GM19328 (cell line): ENCODE results near the gene ZNF655.
"Not testable (repeated sequence)": the region's sequence is repeated elsewhere in the genome, so short reads cannot be mapped to it uniquely, and the experiment has no call there.

Source experiments
- ATAC-seq: cut with Tn5 transposase; IDR thresholded peaks from one replicate; pipeline ENCODE4 v1.9.1; 2021; ENCODE audit warnings: mild to moderate bottlenecking, moderate library complexity; ENCODE audit not compliant: unreplicated experiment

ZNF655 gene

DNA sequence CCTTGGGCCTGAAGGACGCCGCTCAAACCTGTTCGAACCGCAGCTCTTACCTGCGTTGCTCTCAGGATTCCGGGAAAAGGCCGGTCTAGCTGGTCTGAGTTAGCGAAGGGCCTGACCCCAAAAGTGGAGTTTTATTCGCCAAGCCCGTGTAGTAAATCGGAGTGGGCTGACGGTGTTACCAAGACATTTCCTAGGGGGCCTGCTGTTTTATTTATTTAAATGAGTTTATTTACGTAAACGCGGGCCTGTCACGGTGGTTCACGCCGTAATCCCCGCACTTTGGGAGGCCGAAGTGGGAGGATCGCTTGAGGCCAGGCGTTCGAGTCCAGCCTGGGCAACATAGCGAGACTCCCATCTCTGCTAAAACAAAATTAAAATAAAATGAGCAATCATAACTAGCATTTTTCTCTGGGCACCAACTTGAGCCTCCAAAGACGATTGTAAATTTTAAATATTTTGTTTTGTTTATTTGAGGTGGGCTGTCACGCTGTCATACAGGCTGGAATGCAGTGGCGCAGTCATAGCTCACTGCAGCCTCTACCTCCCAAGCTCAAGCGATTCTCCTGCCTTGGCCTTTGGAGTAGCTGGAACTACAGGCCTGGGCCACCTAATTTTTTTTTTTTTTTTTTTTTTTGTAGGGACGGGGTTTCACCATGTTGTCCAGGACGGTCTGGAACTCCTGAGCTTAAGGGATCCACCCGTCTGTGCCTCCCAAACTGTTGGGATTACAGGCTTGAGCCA lies 903 bp downstream of the ZNF655 start:
- ATAC-seq, result no peak

DNA sequence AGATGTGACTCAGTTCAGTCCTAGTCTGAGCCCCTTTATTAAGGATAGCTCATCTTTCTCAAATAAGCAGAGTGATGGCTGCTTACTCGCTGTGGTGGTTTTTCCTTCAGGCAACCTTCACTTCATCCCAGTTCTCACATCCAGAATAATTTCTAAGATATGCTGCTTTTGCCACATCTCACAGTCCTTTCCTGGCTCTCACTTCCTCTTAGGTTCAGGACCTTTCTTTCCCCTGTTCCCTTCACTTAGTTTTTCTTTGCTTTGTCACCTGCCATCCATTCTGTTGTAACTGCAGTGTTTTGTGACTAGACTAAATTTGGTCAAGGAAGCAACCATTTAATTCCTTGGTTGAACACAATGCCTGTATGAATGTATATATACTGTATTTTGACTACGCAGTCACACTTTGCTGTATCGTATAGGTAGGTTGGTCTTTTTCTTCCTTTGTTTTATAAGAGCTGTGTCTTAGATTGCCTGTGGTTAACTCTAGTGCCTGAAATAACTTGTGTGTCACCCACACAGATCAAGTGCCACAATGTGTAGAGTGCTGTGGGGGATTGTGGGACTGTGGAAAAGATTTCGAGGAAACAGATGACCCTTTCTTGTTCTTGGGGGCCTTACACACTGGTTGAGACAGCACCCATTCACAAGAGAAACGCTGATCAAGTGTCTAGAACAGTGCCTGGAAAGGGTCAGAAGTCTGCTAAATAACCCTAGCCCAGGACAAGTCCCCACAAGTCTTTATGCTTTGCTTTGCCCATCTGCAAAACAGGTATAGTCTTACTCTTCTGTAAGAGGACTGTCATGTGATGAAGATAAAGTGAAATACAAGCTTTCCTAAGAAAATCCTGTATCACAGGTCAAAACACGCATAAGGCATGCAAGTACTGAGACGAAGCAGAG lies 2.6 kb downstream of the ZNF655 start:
- ATAC-seq, result no peak

DNA sequence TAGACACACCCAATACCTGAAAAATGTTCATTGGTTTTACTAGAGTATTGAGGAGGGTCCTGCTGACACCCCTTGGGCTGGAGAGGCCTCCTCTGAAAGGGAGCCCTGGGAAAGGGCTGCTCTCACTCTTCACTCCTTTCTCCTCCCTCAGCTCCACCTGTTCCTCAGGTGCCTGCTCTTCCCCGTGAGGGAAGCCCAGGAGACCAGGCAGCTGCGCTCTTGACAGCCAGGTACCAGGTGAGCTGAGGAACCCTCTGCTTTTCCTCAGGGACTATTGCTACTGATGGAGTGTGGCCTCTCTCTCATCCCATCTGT lies 3.3 kb downstream of the ZNF655 start:
- no peak for ATAC-seq

DNA sequence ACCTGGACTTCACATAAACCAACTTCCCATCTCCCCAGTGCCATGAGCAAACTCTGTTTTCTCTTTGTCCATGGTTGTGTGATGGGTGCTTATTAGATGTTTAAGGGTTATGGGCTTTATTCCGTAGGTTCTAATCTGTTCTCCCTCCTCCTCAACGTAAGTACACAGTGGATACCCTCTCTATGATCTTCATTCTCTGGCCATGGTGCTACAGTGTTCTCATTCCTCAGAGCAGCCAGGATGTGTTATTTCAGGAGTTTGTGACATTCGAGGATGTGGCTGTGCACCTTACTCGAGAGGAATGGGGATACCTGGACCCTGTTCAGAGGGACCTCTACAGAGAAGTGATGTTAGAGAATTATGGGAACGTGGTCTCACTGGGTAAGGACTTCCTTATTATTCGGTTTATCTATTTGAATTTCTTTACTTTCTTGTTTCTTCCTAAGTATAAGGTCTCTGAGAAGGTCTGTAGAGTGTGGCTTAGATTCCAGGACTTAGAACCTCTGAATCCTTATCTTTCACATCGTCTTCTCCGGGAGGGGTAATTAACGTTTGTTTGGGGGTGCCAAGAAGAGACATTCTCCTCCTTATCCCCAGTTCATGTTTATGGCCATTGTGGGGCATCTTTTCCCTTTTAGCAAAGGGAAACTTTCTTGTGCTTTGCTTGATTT lies 3.8 kb downstream of the ZNF655 start:
- ATAC-seq, result no peak

DNA sequence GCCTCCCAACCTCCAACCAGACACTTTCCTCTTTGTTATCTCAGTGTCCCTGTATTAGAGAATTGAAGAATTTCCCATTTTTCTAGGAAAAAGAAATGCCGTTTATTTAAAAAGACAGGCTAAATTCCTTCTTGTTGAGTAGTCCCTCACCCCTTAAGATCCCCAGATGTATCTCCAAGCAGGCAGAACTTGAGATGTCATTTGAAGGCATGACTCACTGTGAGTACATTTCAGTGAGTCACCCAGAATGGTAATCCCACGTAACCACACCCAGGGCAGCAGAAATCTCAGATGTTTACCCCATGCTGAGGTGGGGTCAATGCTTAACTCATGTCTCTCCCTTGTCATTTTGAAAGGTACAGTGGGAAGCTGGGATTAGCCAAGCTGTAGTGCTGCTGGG lies 4.4 kb downstream of the ZNF655 start:
- ATAC-seq, result no peak

DNA sequence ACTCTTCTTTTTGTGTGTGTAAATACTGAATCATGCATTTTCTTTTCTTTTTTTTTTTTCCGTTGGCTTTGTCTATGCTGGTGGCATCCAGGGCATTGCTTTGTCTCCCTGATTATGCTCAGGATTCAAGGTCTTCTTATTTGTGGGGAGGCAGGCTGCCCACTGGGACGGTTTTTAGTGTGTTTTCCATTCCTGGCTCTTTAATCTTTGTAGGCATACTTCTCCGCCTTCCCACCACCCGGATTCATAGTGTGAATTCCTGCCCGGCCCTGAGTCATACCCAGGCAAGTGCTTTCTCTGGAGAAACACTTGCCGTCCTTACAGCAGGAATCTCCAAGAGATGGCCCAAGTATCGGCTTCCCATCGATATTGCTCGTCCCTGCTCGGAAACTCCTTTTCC lies 5.2 kb downstream of the ZNF655 start:
- ATAC-seq, result no peak

DNA sequence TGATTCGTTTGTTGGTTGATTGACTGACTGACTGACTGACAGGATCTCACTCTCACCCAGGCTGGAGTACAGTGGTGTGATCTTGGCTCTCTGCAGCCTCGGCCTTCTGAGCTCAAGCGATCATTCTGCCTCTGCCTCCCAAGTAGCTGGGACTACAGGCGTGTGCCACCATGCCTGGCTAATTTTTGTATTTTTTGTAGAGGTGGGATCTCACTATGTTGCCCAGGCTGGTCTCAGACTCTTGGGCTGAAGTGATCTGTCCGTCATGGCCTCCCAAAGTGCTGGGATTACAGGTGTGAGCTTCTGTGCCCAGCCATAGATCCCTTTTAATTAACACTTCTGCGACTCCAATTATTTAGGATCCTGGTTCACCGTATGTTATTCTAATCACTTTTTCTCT lies 10.3 kb downstream of the ZNF655 start:
- ATAC-seq, result not testable (repeated sequence)

DNA sequence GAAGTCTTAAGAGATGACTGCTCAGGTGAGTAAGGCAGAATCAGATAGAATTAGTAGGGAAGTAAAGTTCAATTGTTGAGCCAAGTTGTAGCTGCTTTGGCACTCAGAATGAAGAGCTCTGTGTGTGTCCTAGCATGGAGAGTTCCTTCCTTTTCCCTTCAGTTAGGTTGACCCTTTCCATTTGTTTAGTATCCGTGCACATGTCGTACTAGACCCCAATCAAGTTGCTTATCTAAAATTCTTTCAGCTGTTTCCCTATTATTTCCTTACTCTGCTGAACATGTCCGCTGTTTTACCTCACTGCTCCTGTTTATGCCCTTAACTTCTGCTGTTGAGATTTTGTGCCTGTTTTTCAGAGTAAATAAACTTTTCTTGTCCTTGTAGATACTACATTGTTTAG lies 13.3 kb downstream of the ZNF655 start:
- no peak for ATAC-seq

DNA sequence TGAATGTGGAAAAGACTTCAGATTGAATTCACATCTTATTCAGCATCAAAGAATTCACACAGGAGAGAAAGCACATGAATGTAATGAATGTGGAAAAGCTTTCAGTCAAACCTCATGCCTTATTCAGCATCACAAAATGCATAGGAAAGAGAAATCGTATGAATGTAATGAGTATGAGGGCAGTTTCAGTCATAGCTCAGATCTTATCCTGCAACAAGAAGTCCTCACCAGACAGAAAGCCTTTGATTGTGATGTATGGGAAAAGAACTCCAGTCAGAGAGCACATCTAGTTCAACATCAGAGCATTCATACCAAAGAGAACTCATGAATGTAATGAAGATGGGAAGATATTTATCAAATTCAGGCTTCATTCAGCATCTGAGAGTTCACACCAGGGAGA lies 14.8 kb downstream of the ZNF655 start:
- no peak for ATAC-seq

DNA sequence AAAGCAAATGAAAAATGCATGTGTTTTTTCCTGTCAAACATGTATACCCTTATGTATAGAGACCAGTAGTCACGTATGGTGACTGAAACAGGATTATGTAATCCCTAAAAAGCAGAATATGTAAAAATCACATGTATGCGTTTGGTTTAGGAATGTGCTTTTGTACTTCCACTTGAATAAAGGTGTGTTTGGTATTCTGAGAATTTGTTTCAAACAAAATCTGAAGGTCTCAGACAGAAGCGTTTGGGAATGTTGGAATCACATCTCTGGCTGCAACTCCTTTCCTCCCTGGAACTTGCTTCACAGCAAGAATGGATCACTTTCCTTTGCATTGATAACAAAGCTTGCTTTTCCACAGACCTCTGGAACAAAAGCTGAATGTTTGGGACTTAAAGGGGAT lies 17.8 kb downstream of the ZNF655 start:
- no peak for ATAC-seq

DNA sequence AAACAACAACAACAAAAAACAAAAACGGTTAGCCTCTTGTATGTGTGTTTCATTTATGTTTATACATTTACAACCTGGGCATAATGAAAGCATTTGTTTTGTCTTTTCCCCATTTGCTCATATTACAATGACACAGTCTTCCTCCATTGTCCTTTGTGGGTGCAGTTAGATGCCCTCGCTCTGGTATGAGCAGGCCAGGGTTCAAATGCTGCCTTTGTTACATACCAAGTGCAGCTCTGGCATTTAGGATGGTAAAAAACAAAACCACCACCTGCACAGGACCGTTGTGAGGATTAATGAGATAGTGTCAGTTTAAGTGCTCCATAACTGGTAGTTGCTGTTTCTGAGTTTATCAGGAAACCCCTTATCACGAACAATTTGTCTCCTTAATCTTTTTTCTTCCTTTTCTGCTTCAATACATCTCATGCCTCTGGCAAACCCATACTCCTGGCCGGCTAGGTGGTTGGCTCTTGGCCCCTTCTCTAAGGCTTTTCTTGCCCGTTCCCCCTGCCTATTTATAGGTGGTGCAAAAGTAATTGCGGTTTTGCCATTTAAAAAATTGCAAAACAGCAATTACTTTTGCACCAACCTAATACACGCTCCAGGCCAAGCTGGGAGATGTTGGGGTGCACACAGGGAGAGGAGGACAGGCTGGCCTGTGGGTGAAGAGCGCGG lies 21.0 kb downstream of the ZNF655 start:
- ATAC-seq, result no peak

DNA sequence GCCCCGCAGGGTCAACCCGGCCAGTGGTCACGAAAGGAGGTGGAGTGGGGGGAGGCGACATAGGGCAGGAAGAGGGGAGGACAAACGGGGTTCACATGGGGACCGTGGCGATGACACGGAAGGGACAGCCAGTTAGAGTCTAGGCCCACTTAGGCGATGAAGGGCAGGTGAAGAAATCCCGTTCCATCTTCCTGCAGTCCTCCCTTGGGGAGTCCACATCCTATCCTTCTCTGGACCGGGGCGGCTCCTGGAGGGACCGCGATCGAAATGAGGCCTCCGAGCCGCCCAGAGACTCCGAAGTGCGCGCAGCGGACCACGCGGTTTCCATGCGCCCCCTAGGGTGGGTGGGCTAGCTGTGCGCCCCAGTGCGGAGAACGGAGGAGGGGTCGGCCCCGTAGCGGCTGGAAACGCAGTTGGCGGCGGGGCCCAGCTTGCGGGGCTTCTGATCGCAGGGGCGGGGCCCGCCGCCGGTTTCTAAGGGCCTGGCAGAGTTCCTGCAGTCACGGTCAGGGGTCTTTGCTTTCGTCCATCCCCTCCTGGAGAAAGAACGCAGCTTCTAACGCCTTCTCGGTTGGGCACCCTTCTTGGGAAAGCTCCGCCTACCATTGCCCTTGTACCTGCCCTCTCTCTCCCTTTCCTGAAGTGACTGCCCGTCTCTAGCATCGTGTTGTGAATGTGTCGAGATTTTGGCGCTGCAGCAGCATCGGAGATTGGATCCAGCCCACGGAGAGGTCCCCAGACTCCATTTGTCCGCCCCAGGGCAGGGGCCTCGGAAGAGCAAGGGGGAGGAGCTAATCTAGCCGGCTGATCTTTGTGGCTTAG lies 21.7 kb downstream of the ZNF655 start:
- no peak for ATAC-seq

DNA sequence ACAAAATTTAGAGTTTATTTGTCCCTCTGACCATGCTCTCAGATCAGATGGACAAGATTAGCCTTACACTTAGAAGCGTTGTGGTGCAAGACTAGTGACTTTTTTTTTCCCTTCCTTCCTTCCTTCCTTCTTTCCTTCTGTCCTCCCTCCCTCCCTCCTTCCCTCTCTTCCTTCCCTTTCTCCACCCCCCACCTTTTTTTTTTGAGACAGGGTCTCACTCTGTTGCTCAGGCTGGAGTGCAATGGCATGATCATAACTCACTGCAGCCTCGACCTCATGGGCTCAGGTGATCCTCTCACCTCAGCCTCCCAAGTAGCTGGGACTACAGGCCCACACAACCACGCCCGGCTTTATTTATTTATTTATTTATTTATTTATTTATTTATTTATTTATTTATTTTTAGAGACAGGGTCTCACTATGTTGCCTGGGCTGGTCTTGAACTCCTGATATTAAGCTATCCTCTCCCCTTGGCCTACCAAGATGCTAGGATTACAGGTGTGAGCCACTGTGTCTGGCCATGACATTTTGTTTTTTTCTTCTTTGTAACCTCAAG lies 22.4 kb downstream of the ZNF655 start:
- ATAC-seq, result not testable (repeated sequence)

DNA sequence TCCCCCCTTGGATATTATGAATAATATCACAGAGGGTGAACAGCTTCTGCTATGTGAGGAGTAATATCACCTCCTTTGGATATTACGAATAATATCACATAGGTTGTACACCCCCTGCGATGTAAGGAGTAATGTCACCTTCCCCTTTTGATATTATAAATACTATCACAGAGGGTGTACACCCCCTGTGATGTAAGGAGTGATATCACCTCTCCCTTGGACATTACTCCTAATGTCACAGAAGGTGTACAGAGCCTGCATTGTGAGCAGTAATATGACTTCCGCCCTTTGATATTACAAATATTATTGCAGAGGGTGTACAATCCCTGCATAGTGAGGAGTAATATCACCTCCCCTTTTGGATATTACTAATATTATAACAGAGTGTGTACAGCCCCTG lies 30.4 kb downstream of the ZNF655 start:
- no peak for ATAC-seq

DNA sequence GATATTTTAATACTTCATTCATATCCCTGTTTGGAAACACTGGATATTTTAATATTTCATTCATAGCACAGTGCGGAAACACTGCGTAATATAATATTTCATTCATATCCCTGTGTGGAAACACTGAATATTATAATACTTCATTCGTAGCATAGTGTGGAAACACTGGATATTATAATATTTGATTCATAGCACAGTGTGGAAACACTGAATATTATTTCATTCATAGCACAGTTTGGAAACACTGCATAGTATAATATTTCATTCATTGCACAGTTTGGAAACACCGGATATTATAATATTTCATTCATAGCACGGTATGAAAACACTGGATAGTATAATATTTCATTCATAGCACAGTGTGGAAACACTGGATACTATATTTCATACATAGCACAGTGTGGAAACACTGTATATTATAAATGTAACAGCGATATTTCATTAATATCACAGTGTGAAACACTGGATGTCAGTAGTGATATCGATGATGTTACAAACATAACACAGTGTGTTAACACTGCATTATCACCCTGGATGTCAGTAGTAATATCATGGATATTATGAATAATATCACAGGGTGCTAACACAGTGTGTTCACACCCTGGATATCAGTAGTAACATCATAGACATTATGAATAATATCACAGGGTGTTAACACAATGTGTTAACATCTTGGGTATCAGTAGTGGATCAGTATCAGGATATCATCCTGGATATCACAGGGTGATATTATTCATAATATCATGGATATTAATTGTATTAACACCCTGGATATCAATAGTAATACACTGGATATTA lies 36.7 kb downstream of the ZNF655 start:
- no peak for ATAC-seq

DNA sequence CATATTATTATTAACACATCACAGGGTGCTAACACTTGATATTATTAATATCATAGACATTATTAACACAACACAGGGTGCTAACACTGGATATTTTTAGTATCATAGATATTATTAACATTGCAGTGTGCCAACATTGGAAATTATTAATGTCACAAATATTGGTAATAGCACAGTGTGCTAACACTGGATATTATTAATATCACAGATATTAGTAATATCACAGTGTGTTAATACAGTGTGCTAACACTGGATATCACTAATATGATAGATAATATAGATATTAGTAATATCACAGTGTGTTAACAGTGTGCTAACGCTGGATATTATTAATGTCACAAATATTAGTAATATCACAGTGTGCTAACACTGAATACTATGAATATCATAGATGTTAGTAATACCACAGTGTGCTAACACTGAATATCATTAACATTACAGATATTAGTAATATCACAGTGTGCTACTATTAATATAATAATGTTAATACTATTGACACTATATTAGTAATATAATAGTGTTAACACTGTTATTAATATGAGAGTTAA lies 38.0 kb downstream of the ZNF655 start:
- ATAC-seq, result no peak

DNA sequence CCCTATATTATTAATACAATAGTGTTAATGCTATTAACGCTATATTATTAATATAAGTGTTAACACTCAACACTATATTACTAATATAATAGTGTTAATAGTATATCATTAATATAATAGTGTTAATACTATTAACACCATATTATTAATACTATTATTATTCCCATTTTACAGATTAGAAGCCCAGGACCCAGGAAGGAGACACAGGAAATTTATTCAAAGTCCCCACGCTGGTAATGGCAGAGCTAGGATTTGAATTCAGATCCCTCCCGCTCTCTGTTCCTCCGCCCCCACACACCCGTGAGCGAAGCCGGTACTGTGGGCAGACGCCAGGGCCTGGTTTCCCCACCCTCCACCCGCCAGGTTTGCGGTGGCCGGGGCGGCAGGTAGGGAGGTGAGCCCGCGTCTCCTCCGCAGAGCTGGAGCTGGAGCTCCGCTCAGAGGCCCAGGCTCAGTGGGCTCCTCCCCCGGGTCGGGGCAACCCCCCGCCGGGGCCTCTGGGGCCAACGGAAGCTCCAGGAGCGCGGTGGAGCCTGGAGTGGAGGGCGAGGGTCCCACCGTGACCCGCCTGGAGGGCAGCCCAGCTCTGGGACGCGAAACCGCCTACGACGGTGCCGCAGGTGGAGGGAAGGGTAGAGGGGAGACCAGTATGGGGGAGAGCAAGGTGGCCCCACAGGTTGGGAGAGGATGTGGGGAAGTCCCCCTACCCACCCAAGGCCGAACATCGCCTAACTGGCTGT lies 39.5 kb downstream of the ZNF655 start, which contains the start of gene TMEM225B:
Gene TMEM225B (plus strand): TSS at position 506 of the 740 bp plus-strand sequence. CDS start 6,122 bp downstream, outside the sequence.
- no peak for ATAC-seq

DNA sequence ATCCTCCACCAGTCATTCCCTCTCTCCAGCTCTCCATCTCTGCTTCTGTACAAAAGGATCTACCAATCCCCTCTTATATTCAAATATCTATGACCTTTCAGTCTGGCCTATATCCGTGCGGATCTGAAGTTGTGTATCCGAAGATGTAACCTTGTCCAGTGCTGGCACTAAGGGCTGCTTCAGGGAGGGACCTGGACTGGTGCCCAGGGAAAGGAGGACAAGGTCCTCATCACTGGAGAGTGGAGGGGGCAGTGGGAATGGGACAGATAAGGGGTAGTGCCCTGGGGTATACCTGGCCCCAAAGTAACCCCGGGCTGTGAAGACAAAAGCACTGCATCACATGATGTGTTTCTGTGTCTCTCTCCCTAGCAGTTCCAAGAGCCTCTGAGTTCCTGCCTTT lies 41.4 kb downstream of the ZNF655 start:
- no peak for ATAC-seq
